WERI-Rb-1 (cell line): ENCODE results near the gene PSMA6.

Experiments
- DNase-seq: peaks from one replicate; pipeline ENCODE4 v3.0.0-alpha.2; 2020
- H3K27ac ChIP-seq: fragments of 250-450 bp; sonication (Bioruptor Pico); 2 replicates; pipeline ENCODE4 v1.5.1; 2020; ENCODE audit warnings: mild to moderate bottlenecking, moderate library complexity
- H3K27me3 ChIP-seq: fragments of 250-450 bp; sonication (Bioruptor Pico); 2 replicates; pipeline ENCODE4 v1.5.1; 2021; ENCODE audit warnings: mild to moderate bottlenecking, low read depth, moderate library complexity; ENCODE audit not compliant: insufficient read depth, severe bottlenecking
- H3K36me3 ChIP-seq: fragments of 250-450 bp; sonication (Bioruptor Pico); 2 replicates; pipeline ENCODE4 v1.5.1; 2020; ENCODE audit warnings: mild to moderate bottlenecking, moderate library complexity
- H3K4me3 ChIP-seq: 2 replicates; pipeline ENCODE4 v1.5.1; 2011; ENCODE audit warnings: low read depth, mild to moderate bottlenecking, control low read depth, low read length
- H3K9me3 ChIP-seq: fragments of 250-450 bp; sonication (Bioruptor Pico); 2 replicates; pipeline ENCODE4 v1.5.1; 2021; ENCODE audit warnings: mild to moderate bottlenecking, moderate library complexity; ENCODE audit not compliant: severe bottlenecking
- TF ChIP-seq, protein P1 (sequence below): IDR thresholded peaks from 2 replicates; pipeline ENCODE4 v1.5.1; 2011; ENCODE audit warnings: low read depth, mild to moderate bottlenecking, control low read depth, inconsistent platforms, low read length

PSMA6 gene

DNA sequence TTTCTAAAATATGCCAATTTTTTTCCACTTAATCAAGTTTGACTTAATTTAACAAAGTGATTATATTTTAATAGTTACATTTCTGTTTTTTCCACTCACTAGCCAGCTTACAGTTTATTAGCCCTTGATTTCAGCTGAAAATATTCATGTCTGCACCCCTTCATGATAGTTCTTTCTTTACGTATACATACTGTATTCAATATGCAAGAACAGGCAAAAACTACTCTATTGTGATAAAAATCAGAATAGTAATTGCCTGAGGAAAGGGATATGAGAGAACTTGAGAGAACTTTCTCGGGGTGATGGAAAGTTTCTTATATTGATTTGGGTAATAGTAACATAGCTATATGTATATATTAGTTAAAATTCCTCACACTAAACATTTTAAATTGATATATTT is 17.4 kb upstream of the PSMA6 start:
- Histone ChIP-seq H3K4me3 (no peak overlapping the region), H3K27me3 (no peaks in the 10 kb centered on the region), H3K36me3 (no peaks in the 10 kb centered on the region; the same call in 1 of the 2 replicates), H3K9me3 (no peaks in the 10 kb centered on the region), H3K27ac (no peak overlapping the region)
- TF ChIP-seq, protein P1, sequence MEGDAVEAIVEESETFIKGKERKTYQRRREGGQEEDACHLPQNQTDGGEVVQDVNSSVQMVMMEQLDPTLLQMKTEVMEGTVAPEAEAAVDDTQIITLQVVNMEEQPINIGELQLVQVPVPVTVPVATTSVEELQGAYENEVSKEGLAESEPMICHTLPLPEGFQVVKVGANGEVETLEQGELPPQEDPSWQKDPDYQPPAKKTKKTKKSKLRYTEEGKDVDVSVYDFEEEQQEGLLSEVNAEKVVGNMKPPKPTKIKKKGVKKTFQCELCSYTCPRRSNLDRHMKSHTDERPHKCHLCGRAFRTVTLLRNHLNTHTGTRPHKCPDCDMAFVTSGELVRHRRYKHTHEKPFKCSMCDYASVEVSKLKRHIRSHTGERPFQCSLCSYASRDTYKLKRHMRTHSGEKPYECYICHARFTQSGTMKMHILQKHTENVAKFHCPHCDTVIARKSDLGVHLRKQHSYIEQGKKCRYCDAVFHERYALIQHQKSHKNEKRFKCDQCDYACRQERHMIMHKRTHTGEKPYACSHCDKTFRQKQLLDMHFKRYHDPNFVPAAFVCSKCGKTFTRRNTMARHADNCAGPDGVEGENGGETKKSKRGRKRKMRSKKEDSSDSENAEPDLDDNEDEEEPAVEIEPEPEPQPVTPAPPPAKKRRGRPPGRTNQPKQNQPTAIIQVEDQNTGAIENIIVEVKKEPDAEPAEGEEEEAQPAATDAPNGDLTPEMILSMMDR: no peak
- DNase-seq: no peak

- Histone ChIP-seq H3K27ac (no peak overlapping the region), H3K9me3 (no peaks in the 10 kb centered on the region), H3K4me3 (no peak overlapping the region), H3K36me3 (no peaks in the 10 kb centered on the region; the same call in 1 of the 2 replicates), H3K27me3 (no peaks in the 10 kb centered on the region)
- no peak for DNase-seq
- TF ChIP-seq, protein P1: no peak
These were observed 15.0 kb upstream of the PSMA6 start for GRCh38 chr14:35277179-35277578.

DNA sequence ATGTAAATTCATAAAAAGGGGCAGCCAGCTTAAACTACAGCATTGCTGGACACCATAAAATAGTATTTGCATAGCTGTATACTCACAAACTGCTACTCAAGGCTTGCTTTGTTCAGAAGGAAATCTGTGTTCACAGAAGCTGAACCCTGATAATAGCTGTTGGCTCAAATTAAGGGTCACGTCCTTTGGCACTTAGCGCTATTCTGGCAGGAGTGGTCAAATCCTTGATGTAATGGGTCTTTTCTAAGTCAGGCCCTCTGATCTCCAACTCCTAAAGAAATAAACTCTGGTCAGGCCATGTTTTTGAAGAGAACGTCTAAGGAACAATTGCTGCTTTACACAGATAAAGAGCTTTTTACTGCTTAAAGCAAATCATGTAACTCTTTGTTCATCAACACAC is 12.8 kb upstream of the PSMA6 start:
- Histone ChIP-seq H3K9me3 (no peaks in the 10 kb centered on the region), H3K27ac (no peak overlapping the region), H3K36me3 (no peaks in the 10 kb centered on the region; the same call in 1 of the 2 replicates), H3K27me3 (no peaks in the 10 kb centered on the region), H3K4me3 (no peak overlapping the region)
- TF ChIP-seq, protein P1: no peak
- DNase-seq: no peak

DNA sequence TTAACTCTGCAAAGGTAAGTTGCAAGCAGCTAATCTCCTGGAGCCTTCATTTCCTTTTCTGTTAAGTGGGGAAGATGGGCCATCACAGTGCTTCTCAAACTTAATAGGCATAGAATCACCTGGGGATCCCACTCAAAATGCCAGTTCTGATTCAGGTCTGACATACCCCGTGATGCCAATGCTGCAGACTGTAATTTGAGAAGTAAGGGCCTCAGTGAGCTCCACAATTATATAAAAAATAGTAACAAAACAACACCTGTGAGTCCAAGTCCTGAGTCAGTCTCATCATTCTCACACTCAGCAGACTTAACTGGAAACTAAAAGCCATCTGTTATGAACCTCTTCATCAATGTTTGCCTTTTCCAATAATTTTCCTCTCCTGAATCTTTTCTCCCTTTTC is 10.8 kb upstream of the PSMA6 start:
- H3K27me3 ChIP-seq: no peaks in the 10 kb centered on the region
- H3K4me3 ChIP-seq: no peak overlapping the region
- no peaks in the 10 kb centered on the region for H3K9me3 ChIP-seq
- TF ChIP-seq, protein P1: no peak
- no peak overlapping the region for H3K27ac ChIP-seq
- DNase-seq: no peak
- no peaks in the 10 kb centered on the region for H3K36me3 ChIP-seq

- H3K9me3 ChIP-seq: no peaks in the 10 kb centered on the region
- H3K36me3 ChIP-seq: no peaks in the 10 kb centered on the region
- no peak for DNase-seq
- H3K4me3 ChIP-seq: no peak overlapping the region
- TF ChIP-seq, protein P1: no peak
- H3K27me3 ChIP-seq: no peaks in the 10 kb centered on the region
- no peak overlapping the region for H3K27ac ChIP-seq
These were observed 7.7 kb upstream of the PSMA6 start for GRCh38 chr14:35284506-35284905.
